Endothelial cell (in vitro differentiated cells): ENCODE results near the gene CA7. TPM values are rescaled to one million over a fixed set of nuclear protein-coding genes. Genes with fewer than 3 reads are reported as not detected.
"Not testable (repeated sequence)": the region's sequence is repeated elsewhere in the genome, so short reads cannot be mapped to it uniquely, and the experiment has no call there.

ENCODE experiments used
- DNase-seq: peaks from one replicate; pipeline ENCODE4 v3.0.0; 2021; ENCODE audit warnings: low spot score
- H3K27ac Mint-ChIP-seq: one replicate; pipeline ENCODE4 v1.8.0; 2021; ENCODE audit warnings: mixed read lengths, inconsistent platforms; ENCODE audit not compliant: unreplicated experiment
- H3K27me3 Mint-ChIP-seq: one replicate; pipeline ENCODE4 v1.8.0; 2021; ENCODE audit warnings: mild to moderate bottlenecking, moderate library complexity, mixed read lengths, inconsistent platforms; ENCODE audit not compliant: unreplicated experiment
- H3K36me3 Mint-ChIP-seq: one replicate; pipeline ENCODE4 v1.8.0; 2021; ENCODE audit warnings: mild to moderate bottlenecking, low read depth, mixed read lengths, inconsistent platforms; ENCODE audit not compliant: unreplicated experiment
- H3K4me1 Mint-ChIP-seq: one replicate; pipeline ENCODE4 v1.8.0; 2021; ENCODE audit warnings: mild to moderate bottlenecking, mixed read lengths, inconsistent platforms; ENCODE audit not compliant: unreplicated experiment
- H3K4me3 Mint-ChIP-seq: one replicate; pipeline ENCODE4 v1.8.0; 2021; ENCODE audit warnings: mild to moderate bottlenecking, mixed read lengths, inconsistent platforms; ENCODE audit not compliant: unreplicated experiment
- H3K9me3 Mint-ChIP-seq: one replicate; pipeline ENCODE4 v1.8.0; 2021; ENCODE audit warnings: mixed read lengths, inconsistent platforms; ENCODE audit not compliant: unreplicated experiment
- CTCF ChIP-seq: fragments of 200-600 bp; sonication (generic); IDR thresholded peaks from one replicate; pipeline ENCODE4 v1.5.0; 2021; ENCODE audit warnings: antibody characterized with exemption; ENCODE audit not compliant: unreplicated experiment
- total RNA-seq: library from RNA; stranded (reverse); fragmentation: NEBNext Ultra II Directional; extraction: Animal tissue kit (Norgen Biotek cat#: 25700); gene quantifications from one replicate; pipeline ENCODE4 v1.2.1, GENCODE V29; 2021; ENCODE audit not compliant: unreplicated experiment

The CA7 gene
- total RNA-seq, 1 donor from 2014 or later = not detected

GRCh38 chr16:66869424-66869823 lies 25.2 kb downstream of the CA7 start:
- no peak for TF ChIP-seq CTCF
- no peak for DNase-seq
- Mint-ChIP-seq H3K9me3 (no peaks in the 10 kb centered on the region), H3K4me3 (no peak overlapping the region), H3K36me3 (no peaks in the 10 kb centered on the region), H3K27me3 (peaks cover 2% of the 10 kb centered on the region), H3K4me1 (peaks cover 4% of the 10 kb centered on the region), H3K27ac (no peak overlapping the region)

- not testable (repeated sequence) for H3K4me3 Mint-ChIP-seq, H3K36me3 Mint-ChIP-seq, H3K27ac Mint-ChIP-seq, H3K4me1 Mint-ChIP-seq, DNase-seq, H3K9me3 Mint-ChIP-seq, H3K27me3 Mint-ChIP-seq
Measured at GRCh38 chr16:66871363-66871762, 27.1 kb downstream of the CA7 start.

- Mint-ChIP-seq H3K27ac (no peak overlapping the region), H3K27me3 (peaks cover 3% of the 10 kb centered on the region), H3K9me3 (no peaks in the 10 kb centered on the region), H3K36me3 (no peaks in the 10 kb centered on the region), H3K4me3 (no peak overlapping the region), H3K4me1 (peaks cover 4% of the 10 kb centered on the region)
- no peak for TF ChIP-seq CTCF
- no peak for DNase-seq
Measured at GRCh38 chr16:66871840-66872239, 27.6 kb downstream of the CA7 start.

GRCh38 chr16:66872559-66872942 lies 28.3 kb downstream of the CA7 start:
- Mint-ChIP-seq H3K27ac (no peak overlapping the region), H3K27me3 (peaks cover 3% of the 10 kb centered on the region)
- no peak for TF ChIP-seq CTCF

DNA sequence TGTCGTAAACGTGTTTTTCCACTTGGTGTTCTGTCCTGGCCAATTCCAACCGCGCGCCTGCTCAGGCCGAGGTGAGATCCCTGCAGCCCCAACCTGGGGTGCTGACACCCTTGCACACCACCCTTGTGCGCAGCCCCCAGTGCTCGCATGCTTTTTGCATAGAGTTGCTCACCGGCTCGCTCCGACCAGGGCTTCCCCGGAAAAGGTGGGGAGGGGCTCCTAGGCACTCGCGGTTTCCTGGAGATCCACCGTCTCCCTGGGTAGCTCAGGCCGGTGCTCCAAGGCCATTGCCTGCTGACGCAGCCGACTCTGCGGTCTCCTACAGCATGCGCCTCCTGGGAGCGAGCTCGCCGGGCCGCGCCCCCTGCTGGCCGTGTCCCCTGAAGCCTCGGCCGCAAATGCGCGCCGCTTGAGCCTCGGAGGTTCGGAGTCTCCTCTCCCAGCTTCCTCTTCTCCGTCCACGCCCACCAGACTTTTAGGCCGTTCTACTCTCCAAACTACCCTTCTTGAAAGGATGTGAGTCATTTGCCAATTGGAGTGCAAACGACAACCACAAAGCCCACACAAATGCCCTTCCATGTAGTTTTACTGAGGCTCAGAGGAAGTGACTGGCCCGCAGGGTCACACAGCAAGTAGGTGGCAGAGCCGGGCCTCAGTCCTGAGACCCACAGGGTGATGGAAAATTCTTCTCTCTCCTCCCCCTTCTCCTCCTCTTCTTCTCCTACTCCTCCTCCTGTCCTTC lies 28.9 kb downstream of the CA7 start:
- TF ChIP-seq CTCF = peak; percentile 88
- peak; percentile 93 for DNase-seq
- Mint-ChIP-seq H3K36me3 (no peaks in the 10 kb centered on the region), H3K4me1 (peaks cover 2% of the 10 kb centered on the region), H3K27ac (no peak overlapping the region), H3K27me3 (peaks cover 5% of the 10 kb centered on the region), H3K4me3 (no peak overlapping the region), H3K9me3 (no peaks in the 10 kb centered on the region)

More at GRCh38 chr16:66872559-66872942, 28.3 kb downstream of the CA7 start:
- H3K4me3 Mint-ChIP-seq = no peak overlapping the region
- no peaks in the 10 kb centered on the region for H3K9me3 Mint-ChIP-seq
- no peaks in the 10 kb centered on the region for H3K36me3 Mint-ChIP-seq
- peaks cover 4% of the 10 kb centered on the region for H3K4me1 Mint-ChIP-seq
- DNase-seq = no peak
